Testis (tissue), 3 donors: Measurements from ENCODE around the gene SCAMP2. TPM values are rescaled to one million over a fixed set of nuclear protein-coding genes. Genes with fewer than 3 reads are reported as not detected.

Experiments used
- DNase-seq: peaks from one replicate; pipeline ENCODE4 v3.0.0-alpha.2; 2019
- H3K27ac ChIP-seq, 2 donors: fragments of 200-600 bp; sonication (generic); one replicate each; pipeline ENCODE4 v1.5.1; 2019
- H3K27me3 ChIP-seq: fragments of 200-600 bp; sonication (generic); one replicate; pipeline ENCODE4 v1.5.1; 2019
- H3K36me3 ChIP-seq: fragments of 200-600 bp; sonication (generic); one replicate; pipeline ENCODE4 v1.5.1; 2017; ENCODE audit warnings: low read depth; ENCODE audit errors: missing control alignments
- H3K4me1 ChIP-seq: fragments of 200-600 bp; sonication (generic); one replicate; pipeline ENCODE4 v1.5.1; 2019
- H3K4me3 ChIP-seq, 2 donors: fragments of 200-600 bp; sonication (generic); one replicate each; pipeline ENCODE4 v1.5.1; 2017 to 2019
- H3K9me3 ChIP-seq: fragments of 200-600 bp; sonication (generic); one replicate; pipeline ENCODE4 v1.5.1; 2017
- POLR2A ChIP-seq: fragments of 450-650 bp; IDR thresholded peaks from one replicate; pipeline ENCODE4 v1.6.1; 2017; ENCODE audit warnings: antibody characterized with exemption, mild to moderate bottlenecking, moderate library complexity
- WGBS, 2 donors: methylation state at CpG; one replicate each; pipeline ENCODE4 v1.1.5; 2018; 5-methylcytosine and 5-hydroxymethylcytosine counted together
- intact Hi-C: fragments of 100-400 bp; cut with DNase I; formaldehyde crosslinking; loops from one replicate; pipeline ENCODE4 v1.15.1; 2023; ENCODE audit warnings: low total_unique reads
- polyA plus RNA-seq: library from polyadenylated mRNA; stranded (reverse); fragments of 350-450 nt; fragmentation: Illumina TruSeq; extraction: RNeasy Lipid Tissue Mini Kit (QIAGEN cat#74804); gene quantifications from one replicate; pipeline ENCODE4 v1.2.3, GENCODE V29; 2014; ENCODE audit warnings: low read depth, low replicate concordance; ENCODE audit not compliant: insufficient read depth
- total RNA-seq, 2 donors: library from RNA; depleted of rRNA; stranded (reverse); fragments of >200 nt; gene quantifications; one replicate each; pipeline ENCODE4 v1.2.3, GENCODE V29; 2016
- TF ChIP-seq, protein P1 (sequence below), 3 experiments: fragments of 450-650 bp in 2 of 3; fragments of 200-600 bp in 1 of 3; sonication (generic) in 1 of 3; IDR thresholded peaks; one replicate each; pipeline ENCODE4 v1.5.1; 2016 to 2019; ENCODE audit warnings: antibody characterized with exemption in 3 of 3, mild to moderate bottlenecking in 2 of 3, moderate library complexity in 1 of 3

Gene SCAMP2
- total and polyA plus RNA-seq, 3 donors from 2014 or later = 94.8 to 130 (median 103) TPM

DNA sequence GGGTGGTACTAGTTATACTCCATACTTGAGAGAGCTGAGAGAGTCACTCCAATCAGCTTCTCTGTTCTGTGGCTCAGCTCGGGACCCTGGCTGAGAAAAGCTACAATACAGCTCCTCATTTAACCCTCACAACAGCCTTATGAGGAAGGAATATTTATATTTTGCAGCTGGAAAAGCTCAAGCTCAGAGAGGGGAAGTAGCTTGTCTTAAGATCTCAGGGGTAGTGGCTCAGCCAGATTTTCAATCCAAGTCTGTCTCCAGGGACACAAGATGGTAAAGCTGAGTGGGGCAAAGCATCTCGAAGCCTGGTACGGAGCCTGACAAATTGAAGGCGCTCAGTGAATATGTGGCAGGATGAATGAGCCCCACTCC lies 14.8 kb downstream of the SCAMP2 start:
- no peaks in the 10 kb centered on the region for H3K36me3 ChIP-seq
- intact Hi-C loops = no loop called here
- TF ChIP-seq POLR2A = no peak
- TF ChIP-seq, protein P1, sequence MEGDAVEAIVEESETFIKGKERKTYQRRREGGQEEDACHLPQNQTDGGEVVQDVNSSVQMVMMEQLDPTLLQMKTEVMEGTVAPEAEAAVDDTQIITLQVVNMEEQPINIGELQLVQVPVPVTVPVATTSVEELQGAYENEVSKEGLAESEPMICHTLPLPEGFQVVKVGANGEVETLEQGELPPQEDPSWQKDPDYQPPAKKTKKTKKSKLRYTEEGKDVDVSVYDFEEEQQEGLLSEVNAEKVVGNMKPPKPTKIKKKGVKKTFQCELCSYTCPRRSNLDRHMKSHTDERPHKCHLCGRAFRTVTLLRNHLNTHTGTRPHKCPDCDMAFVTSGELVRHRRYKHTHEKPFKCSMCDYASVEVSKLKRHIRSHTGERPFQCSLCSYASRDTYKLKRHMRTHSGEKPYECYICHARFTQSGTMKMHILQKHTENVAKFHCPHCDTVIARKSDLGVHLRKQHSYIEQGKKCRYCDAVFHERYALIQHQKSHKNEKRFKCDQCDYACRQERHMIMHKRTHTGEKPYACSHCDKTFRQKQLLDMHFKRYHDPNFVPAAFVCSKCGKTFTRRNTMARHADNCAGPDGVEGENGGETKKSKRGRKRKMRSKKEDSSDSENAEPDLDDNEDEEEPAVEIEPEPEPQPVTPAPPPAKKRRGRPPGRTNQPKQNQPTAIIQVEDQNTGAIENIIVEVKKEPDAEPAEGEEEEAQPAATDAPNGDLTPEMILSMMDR (IDR thresholded peaks at IDR 0.05) = no peak
- WGBS, 2 donors = 81 to 83% methylated on average over 4 of the region's 4 CpGs
- peaks cover 3% of the 10 kb centered on the region for H3K4me1 ChIP-seq
- DNase-seq = no peak
- H3K4me3 ChIP-seq = no peak overlapping the region
- H3K27me3 ChIP-seq = no peaks in the 10 kb centered on the region
- no peak overlapping the region for H3K27ac ChIP-seq
- no peaks in the 10 kb centered on the region for H3K9me3 ChIP-seq

- TF ChIP-seq, protein P1 (IDR thresholded peaks at IDR 0.05) = no peak
- no peak for TF ChIP-seq POLR2A
- Histone ChIP-seq H3K27ac (no peak overlapping the region), H3K27me3 (no peaks in the 10 kb centered on the region), H3K36me3 (no peaks in the 10 kb centered on the region), H3K4me3 (no peak overlapping the region), H3K4me1 (peaks cover 3% of the 10 kb centered on the region), H3K9me3 (no peaks in the 10 kb centered on the region)
- intact Hi-C loops = no loop called here
- DNase-seq = no peak
- 76 to 82% methylated on average over 9 of the region's 9 CpGs for WGBS, 2 donors
Measured at GRCh38 chr15:74857671-74858368, 15.3 kb downstream of the SCAMP2 start.

- Histone ChIP-seq H3K27me3 (no peaks in the 10 kb centered on the region), H3K4me3 (no peak overlapping the region), H3K36me3 (no peaks in the 10 kb centered on the region), H3K9me3 (no peaks in the 10 kb centered on the region), H3K4me1 (peaks cover 3% of the 10 kb centered on the region), H3K27ac (no peak overlapping the region)
- TF ChIP-seq, protein P1 (IDR thresholded peaks at IDR 0.05) = no peak
- no peak for TF ChIP-seq POLR2A
- no peak for DNase-seq
- 61 to 64% methylated on average over 5 of the region's 5 CpGs for WGBS, 2 donors
- intact Hi-C loops = no loop called here
Measured at GRCh38 chr15:74857082-74857655, 16.0 kb downstream of the SCAMP2 start.

- H3K4me3 ChIP-seq = no peak overlapping the region
- H3K27ac ChIP-seq = no peak overlapping the region
- H3K36me3 ChIP-seq = no peaks in the 10 kb centered on the region
- no peaks in the 10 kb centered on the region for H3K27me3 ChIP-seq
- DNase-seq = no peak
- H3K9me3 ChIP-seq = no peaks in the 10 kb centered on the region
- H3K4me1 ChIP-seq = peaks cover 3% of the 10 kb centered on the region
- TF ChIP-seq, protein P1 (IDR thresholded peaks at IDR 0.05) = no peak
- no peak for TF ChIP-seq POLR2A
- 100% methylated on average over 1 of the region's 1 CpG for whole genome bisulfite sequencing, 2 donors
- intact Hi-C loops = no loop called here
Measured at GRCh38 chr15:74856537-74856936, 16.6 kb downstream of the SCAMP2 start.

- Histone ChIP-seq H3K27me3 (no peaks in the 10 kb centered on the region), H3K36me3 (no peaks in the 10 kb centered on the region), H3K4me3 (no peak overlapping the region), H3K4me1 (peaks cover 3% of the 10 kb centered on the region), H3K9me3 (no peaks in the 10 kb centered on the region), H3K27ac (no peak overlapping the region)
- DNase-seq = no peak
- intact Hi-C loops = no loop called here
- TF ChIP-seq POLR2A = no peak
- TF ChIP-seq, protein P1 (IDR thresholded peaks at IDR 0.05) = no peak
- 70 to 82% methylated on average over 2 of the region's 2 CpGs for WGBS, 2 donors
Measured at GRCh38 chr15:74855857-74856256, 17.3 kb downstream of the SCAMP2 start.
